Lower leg skin (tissue), 4 donors: Measurements from ENCODE around the gene MAMLD1. TPM values are rescaled to one million over a fixed set of nuclear protein-coding genes. Genes with fewer than 3 reads are reported as not detected.

Experiments used
- DNase-seq, 2 donors: peaks; one replicate each; pipeline ENCODE4 v3.0.0-alpha.2; 2019; ENCODE audit warnings: low spot score in 2 of 2
- H3K4me3 ChIP-seq: fragments of 200-600 bp; sonication (generic); 2 replicates; pipeline ENCODE4 v1.5.1; 2017; ENCODE audit warnings: mild to moderate bottlenecking, low read depth; ENCODE audit not compliant: poor library complexity, severe bottlenecking
- POLR2A ChIP-seq, 2 donors: fragments of 450-650 bp; IDR thresholded peaks; one replicate each; pipeline ENCODE4 v1.6.1; 2016 to 2017; ENCODE audit warnings: antibody characterized with exemption in 2 of 2, mild to moderate bottlenecking in 1 of 2, moderate library complexity in 1 of 2
- WGBS, 2 donors: methylation state at CpG; one replicate each; pipeline ENCODE4 v1.1.5; 2018; 5-methylcytosine and 5-hydroxymethylcytosine counted together
- intact Hi-C: fragments of 100-400 bp; cut with DNase I; formaldehyde crosslinking; loops from one replicate; pipeline ENCODE4 v1.15.0; 2023; ENCODE audit warnings: low total_unique reads
- total RNA-seq, 4 donors: library from RNA; depleted of rRNA; stranded (reverse); fragments of >200 nt; gene quantifications; one replicate each; pipeline ENCODE4 v1.1.0, GENCODE V29; 2016
- TF ChIP-seq, protein P1 (sequence below), 3 donors: fragments of 450-650 bp; IDR thresholded peaks; one replicate each; pipeline ENCODE4 v1.5.1; 2016; ENCODE audit warnings: antibody characterized with exemption in 3 of 3, mild to moderate bottlenecking in 3 of 3, moderate library complexity in 2 of 3

MAMLD1 gene, protein sequence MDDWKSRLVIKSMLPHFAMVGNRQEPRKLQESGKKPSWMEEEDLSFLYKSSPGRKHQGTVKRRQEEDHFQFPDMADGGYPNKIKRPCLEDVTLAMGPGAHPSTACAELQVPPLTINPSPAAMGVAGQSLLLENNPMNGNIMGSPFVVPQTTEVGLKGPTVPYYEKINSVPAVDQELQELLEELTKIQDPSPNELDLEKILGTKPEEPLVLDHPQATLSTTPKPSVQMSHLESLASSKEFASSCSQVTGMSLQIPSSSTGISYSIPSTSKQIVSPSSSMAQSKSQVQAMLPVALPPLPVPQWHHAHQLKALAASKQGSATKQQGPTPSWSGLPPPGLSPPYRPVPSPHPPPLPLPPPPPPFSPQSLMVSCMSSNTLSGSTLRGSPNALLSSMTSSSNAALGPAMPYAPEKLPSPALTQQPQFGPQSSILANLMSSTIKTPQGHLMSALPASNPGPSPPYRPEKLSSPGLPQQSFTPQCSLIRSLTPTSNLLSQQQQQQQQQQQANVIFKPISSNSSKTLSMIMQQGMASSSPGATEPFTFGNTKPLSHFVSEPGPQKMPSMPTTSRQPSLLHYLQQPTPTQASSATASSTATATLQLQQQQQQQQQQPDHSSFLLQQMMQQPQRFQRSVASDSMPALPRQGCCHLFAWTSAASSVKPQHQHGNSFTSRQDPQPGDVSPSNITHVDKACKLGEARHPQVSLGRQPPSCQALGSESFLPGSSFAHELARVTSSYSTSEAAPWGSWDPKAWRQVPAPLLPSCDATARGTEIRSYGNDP
- total RNA-seq: 1 to 10 TPM; 1.9 to 3.2 (median 2.6) TPM

DNA sequence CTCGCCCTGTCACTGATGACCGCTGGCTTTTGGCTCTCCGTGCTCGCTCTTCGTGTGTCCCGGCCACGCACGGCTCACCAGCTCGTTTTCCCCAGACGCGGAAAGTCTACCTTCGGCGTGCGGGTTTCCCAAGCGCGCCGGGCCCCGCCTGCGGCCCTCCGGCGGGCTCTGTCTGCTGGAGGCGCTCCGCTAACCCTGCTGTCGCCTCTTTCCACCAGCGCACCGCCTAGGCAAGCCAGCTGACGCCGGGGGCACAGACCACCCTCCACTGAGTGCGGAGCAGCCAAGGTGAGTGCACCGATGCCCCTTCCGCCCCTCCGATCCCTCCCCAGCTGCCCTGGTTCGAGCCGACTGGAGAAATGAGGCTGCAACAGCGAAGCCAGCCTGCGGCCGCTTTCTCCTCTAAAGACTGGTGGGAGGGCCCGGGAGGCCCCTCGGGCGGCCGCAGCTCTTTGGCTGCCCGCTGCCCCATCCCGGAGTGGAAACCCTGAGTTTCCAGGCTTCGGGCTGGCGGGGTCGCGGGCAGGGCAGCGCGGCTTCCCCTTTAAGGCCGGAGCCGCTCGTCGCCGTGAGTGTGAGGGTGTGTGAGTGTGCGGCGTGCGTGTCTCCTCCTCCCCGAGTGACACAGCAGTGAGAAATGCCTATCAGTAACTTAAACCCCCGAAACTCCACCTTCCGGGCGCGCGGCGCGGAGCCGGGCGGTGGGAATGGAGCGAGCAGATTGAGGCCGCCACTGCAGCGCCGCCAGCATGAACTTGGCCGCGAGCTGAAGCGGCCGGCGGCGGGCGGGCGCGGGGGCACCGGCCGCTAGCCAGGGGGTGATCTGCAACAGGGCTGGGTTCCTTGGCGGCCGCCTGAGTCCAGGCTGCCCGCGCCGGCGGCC is at the start of gene MAMLD1:
Gene MAMLD1, plus strand, starts transcription at position 719 of the 883 bp plus-strand sequence. CDS start 82,200 bp downstream, outside the sequence.
- intact Hi-C loops: loop anchor here (10.0 kb wide), 1 partner anchor 398 kb away; no protein-coding TSS in a partner anchor
- WGBS, 2 donors: 0 to 40% methylated on average over 24 to 84 of the region's 88 CpGs
- DNase-seq: peak; percentile 72 to 95
- peak within 1 kb of the TSS; percentile 47 for H3K4me3 ChIP-seq
- TF ChIP-seq, protein P1, sequence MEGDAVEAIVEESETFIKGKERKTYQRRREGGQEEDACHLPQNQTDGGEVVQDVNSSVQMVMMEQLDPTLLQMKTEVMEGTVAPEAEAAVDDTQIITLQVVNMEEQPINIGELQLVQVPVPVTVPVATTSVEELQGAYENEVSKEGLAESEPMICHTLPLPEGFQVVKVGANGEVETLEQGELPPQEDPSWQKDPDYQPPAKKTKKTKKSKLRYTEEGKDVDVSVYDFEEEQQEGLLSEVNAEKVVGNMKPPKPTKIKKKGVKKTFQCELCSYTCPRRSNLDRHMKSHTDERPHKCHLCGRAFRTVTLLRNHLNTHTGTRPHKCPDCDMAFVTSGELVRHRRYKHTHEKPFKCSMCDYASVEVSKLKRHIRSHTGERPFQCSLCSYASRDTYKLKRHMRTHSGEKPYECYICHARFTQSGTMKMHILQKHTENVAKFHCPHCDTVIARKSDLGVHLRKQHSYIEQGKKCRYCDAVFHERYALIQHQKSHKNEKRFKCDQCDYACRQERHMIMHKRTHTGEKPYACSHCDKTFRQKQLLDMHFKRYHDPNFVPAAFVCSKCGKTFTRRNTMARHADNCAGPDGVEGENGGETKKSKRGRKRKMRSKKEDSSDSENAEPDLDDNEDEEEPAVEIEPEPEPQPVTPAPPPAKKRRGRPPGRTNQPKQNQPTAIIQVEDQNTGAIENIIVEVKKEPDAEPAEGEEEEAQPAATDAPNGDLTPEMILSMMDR (IDR thresholded peaks at IDR 0.05): no peak
- TF ChIP-seq POLR2A (IDR thresholded peaks at IDR 0.05): no peak

- WGBS, 2 donors: 61 to 69% methylated on average over 3 to 5 of the region's 5 CpGs
These were observed 49.6 kb upstream of the MAMLD1 start for GRCh38 chrX:150313514-150313913.

GRCh38 chrX:150314186-150314585 is 48.9 kb upstream of the MAMLD1 start:
- 69 to 100% methylated on average over 3 of the region's 3 CpGs for WGBS, 2 donors
- TF ChIP-seq POLR2A (IDR thresholded peaks at IDR 0.05): no peak
- TF ChIP-seq, protein P1 (IDR thresholded peaks at IDR 0.05): no peak
- no peak for DNase-seq
- intact Hi-C loops: no loop called here
- H3K4me3 ChIP-seq: no peak overlapping the region

More at GRCh38 chrX:150313514-150313913, 49.6 kb upstream of the MAMLD1 start:
- no peak for TF ChIP-seq POLR2A (IDR thresholded peaks at IDR 0.05)
- TF ChIP-seq, protein P1 (IDR thresholded peaks at IDR 0.05): no peak
- DNase-seq: no peak
- intact Hi-C loops: no loop called here
- H3K4me3 ChIP-seq: no peak overlapping the region

DNA sequence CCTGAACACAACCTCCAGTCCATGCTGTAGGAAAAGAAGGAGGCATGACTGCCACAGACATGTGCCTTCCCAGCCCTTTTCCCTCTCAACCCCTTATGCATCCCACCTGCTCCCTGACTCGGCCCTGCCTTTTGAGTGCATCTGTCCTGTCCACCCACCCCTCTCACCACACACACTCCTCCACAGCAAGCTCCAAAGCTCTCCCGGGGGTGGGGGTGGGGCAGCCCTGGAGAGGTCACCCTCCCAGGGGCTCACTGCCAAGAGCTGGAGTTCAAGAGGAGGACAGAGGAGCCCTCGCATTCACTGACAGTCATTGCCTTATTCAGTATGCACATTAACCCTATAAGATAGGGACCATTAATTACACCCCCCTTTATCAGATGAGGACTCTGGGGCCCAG is 46.6 kb upstream of the MAMLD1 start:
- TF ChIP-seq POLR2A (IDR thresholded peaks at IDR 0.05): no peak
- TF ChIP-seq, protein P1 (IDR thresholded peaks at IDR 0.05): no peak
- 36 to 37% methylated on average over 2 to 3 of the region's 3 CpGs for WGBS, 2 donors
- H3K4me3 ChIP-seq: no peak overlapping the region
- intact Hi-C loops: no loop called here
- no peak for DNase-seq

DNA sequence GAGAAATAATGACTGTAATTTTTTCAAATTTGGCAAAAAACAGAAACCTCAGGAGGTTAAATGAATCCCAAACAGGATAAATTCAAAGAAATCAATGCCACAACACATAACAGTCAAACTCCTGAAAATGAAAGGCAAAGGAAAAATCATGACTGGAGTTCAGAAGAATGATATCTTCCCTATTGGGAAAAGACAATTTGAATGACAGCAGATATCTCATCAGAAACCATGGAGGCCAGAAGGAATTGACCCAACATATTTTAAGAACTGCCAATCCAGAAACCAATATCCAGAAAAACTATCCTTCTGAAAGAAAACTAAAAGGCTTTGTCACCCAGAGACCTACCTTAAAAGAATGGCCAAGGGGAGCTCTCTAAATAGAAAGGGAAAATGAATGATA is 40.1 kb upstream of the MAMLD1 start:
- intact Hi-C loops: no loop called here
- DNase-seq: no peak
- no peak overlapping the region for H3K4me3 ChIP-seq
- TF ChIP-seq, protein P1 (IDR thresholded peaks at IDR 0.05): no peak
- no peak for TF ChIP-seq POLR2A (IDR thresholded peaks at IDR 0.05)
